T-helper 2 cell treated with Interferon-gamma antibody and Interleukin-4, amounts not matched to agents 5 μg/mL and 100 μg/mL, for 36 hours (primary cell): Measurements from ENCODE around the gene SIRPA.
"Not testable (repeated sequence)": the region's sequence is repeated elsewhere in the genome, so short reads cannot be mapped to it uniquely, and the experiment has no call there.

Experiments used
- DNase-seq: peaks from one replicate; pipeline ENCODE4 v3.0.0; 2021; ENCODE audit warnings: low spot score
- H3K27ac Mint-ChIP-seq: one replicate; pipeline ENCODE4 v1.8.0; 2021; ENCODE audit warnings: mild to moderate bottlenecking, mixed read lengths
- H3K27me3 Mint-ChIP-seq: one replicate; pipeline ENCODE4 v1.8.0; 2021; ENCODE audit warnings: low read depth, mixed read lengths
- H3K36me3 Mint-ChIP-seq: one replicate; pipeline ENCODE4 v1.8.0; 2021; ENCODE audit warnings: low read depth, mixed read lengths
- H3K4me1 Mint-ChIP-seq: one replicate; pipeline ENCODE4 v1.8.0; 2021; ENCODE audit warnings: low read depth, mixed read lengths
- H3K4me3 Mint-ChIP-seq: one replicate; pipeline ENCODE4 v1.8.0; 2022; ENCODE audit warnings: mild to moderate bottlenecking, moderate library complexity, mixed read lengths
- H3K9me3 Mint-ChIP-seq: one replicate; pipeline ENCODE4 v1.8.0; 2021; ENCODE audit warnings: mixed read lengths

Gene SIRPA

GRCh38 chr20:1899241-1899525 is 4.0 kb downstream of the SIRPA start:
- H3K27me3 Mint-ChIP-seq = peaks cover 42% of the 10 kb centered on the region
- H3K27ac Mint-ChIP-seq = no peak overlapping the region
- H3K4me3 Mint-ChIP-seq = no peak overlapping the region
- H3K9me3 Mint-ChIP-seq = no peaks in the 10 kb centered on the region
- no peak for DNase-seq
- no peaks in the 10 kb centered on the region for H3K36me3 Mint-ChIP-seq
- no peaks in the 10 kb centered on the region for H3K4me1 Mint-ChIP-seq

- peaks cover 40% of the 10 kb centered on the region for H3K27me3 Mint-ChIP-seq
- no peak for DNase-seq
- no peak overlapping the region for H3K27ac Mint-ChIP-seq
- no peaks in the 10 kb centered on the region for H3K9me3 Mint-ChIP-seq
- no peaks in the 10 kb centered on the region for H3K36me3 Mint-ChIP-seq
- H3K4me3 Mint-ChIP-seq = no peak overlapping the region
- H3K4me1 Mint-ChIP-seq = no peaks in the 10 kb centered on the region
Observed at GRCh38 chr20:1900321-1900801, 5.2 kb downstream of the SIRPA start.

- Mint-ChIP-seq H3K4me3 (no peak overlapping the region), H3K4me1 (peaks cover 1% of the 10 kb centered on the region), H3K36me3 (no peaks in the 10 kb centered on the region), H3K27ac (no peak overlapping the region), H3K27me3 (peaks cover 27% of the 10 kb centered on the region), H3K9me3 (no peaks in the 10 kb centered on the region)
- DNase-seq = no peak
Observed at GRCh38 chr20:1901704-1902103, 6.5 kb downstream of the SIRPA start.

GRCh38 chr20:1902188-1902587 is 7.0 kb downstream of the SIRPA start:
- peaks cover 1% of the 10 kb centered on the region for H3K4me1 Mint-ChIP-seq
- H3K36me3 Mint-ChIP-seq = no peaks in the 10 kb centered on the region
- peaks cover 22% of the 10 kb centered on the region for H3K27me3 Mint-ChIP-seq
- H3K27ac Mint-ChIP-seq = no peak overlapping the region
- H3K9me3 Mint-ChIP-seq = no peaks in the 10 kb centered on the region
- H3K4me3 Mint-ChIP-seq = no peak overlapping the region
- DNase-seq = no peak

- H3K4me1 Mint-ChIP-seq = peaks cover 1% of the 10 kb centered on the region
- no peak overlapping the region for H3K4me3 Mint-ChIP-seq
- H3K27ac Mint-ChIP-seq = no peak overlapping the region
- DNase-seq = no peak
- peaks cover 12% of the 10 kb centered on the region for H3K27me3 Mint-ChIP-seq
- no peaks in the 10 kb centered on the region for H3K9me3 Mint-ChIP-seq
- no peaks in the 10 kb centered on the region for H3K36me3 Mint-ChIP-seq
Observed at GRCh38 chr20:1904135-1904534, 8.9 kb downstream of the SIRPA start.

GRCh38 chr20:1905009-1905408 is 9.8 kb downstream of the SIRPA start:
- Mint-ChIP-seq H3K27me3 (peaks cover 6% of the 10 kb centered on the region), H3K9me3 (no peaks in the 10 kb centered on the region), H3K4me1 (peaks cover 1% of the 10 kb centered on the region), H3K4me3 (no peak overlapping the region), H3K36me3 (no peaks in the 10 kb centered on the region), H3K27ac (no peak overlapping the region)
- DNase-seq = no peak

- Mint-ChIP-seq H3K27me3 (peaks cover 6% of the 10 kb centered on the region), H3K27ac (no peak overlapping the region), H3K4me3 (no peak overlapping the region), H3K9me3 (no peaks in the 10 kb centered on the region), H3K36me3 (no peaks in the 10 kb centered on the region), H3K4me1 (peaks cover 1% of the 10 kb centered on the region)
- no peak for DNase-seq
Observed at GRCh38 chr20:1905693-1906092, 10.5 kb downstream of the SIRPA start.

- no peaks in the 10 kb centered on the region for H3K36me3 Mint-ChIP-seq
- H3K9me3 Mint-ChIP-seq = no peaks in the 10 kb centered on the region
- H3K27me3 Mint-ChIP-seq = peaks cover 6% of the 10 kb centered on the region
- H3K4me1 Mint-ChIP-seq = peaks cover 1% of the 10 kb centered on the region
- no peak overlapping the region for H3K4me3 Mint-ChIP-seq
- no peak overlapping the region for H3K27ac Mint-ChIP-seq
- no peak for DNase-seq
Observed at GRCh38 chr20:1906361-1907051, 11.3 kb downstream of the SIRPA start.

GRCh38 chr20:1907586-1907985 is 12.4 kb downstream of the SIRPA start:
- no peaks in the 10 kb centered on the region for H3K9me3 Mint-ChIP-seq
- no peaks in the 10 kb centered on the region for H3K36me3 Mint-ChIP-seq
- peaks cover 1% of the 10 kb centered on the region for H3K4me1 Mint-ChIP-seq
- no peak overlapping the region for H3K4me3 Mint-ChIP-seq
- H3K27ac Mint-ChIP-seq = no peak overlapping the region
- no peak for DNase-seq
- H3K27me3 Mint-ChIP-seq = peaks cover 6% of the 10 kb centered on the region

- no peak overlapping the region for H3K27ac Mint-ChIP-seq
- peaks cover 1% of the 10 kb centered on the region for H3K4me1 Mint-ChIP-seq
- no peak for DNase-seq
- peaks cover 6% of the 10 kb centered on the region for H3K27me3 Mint-ChIP-seq
- H3K4me3 Mint-ChIP-seq = no peak overlapping the region
- no peaks in the 10 kb centered on the region for H3K36me3 Mint-ChIP-seq
- H3K9me3 Mint-ChIP-seq = no peaks in the 10 kb centered on the region
Observed at GRCh38 chr20:1908191-1908590, 13.0 kb downstream of the SIRPA start.

GRCh38 chr20:1909097-1909496 is 13.9 kb downstream of the SIRPA start:
- H3K9me3 Mint-ChIP-seq = no peaks in the 10 kb centered on the region
- no peak overlapping the region for H3K27ac Mint-ChIP-seq
- H3K27me3 Mint-ChIP-seq = peaks cover 6% of the 10 kb centered on the region
- peaks cover 1% of the 10 kb centered on the region for H3K4me1 Mint-ChIP-seq
- no peak for DNase-seq
- no peaks in the 10 kb centered on the region for H3K36me3 Mint-ChIP-seq
- H3K4me3 Mint-ChIP-seq = no peak overlapping the region

- Mint-ChIP-seq H3K4me1 (peaks cover 1% of the 10 kb centered on the region), H3K4me3 (no peak overlapping the region), H3K9me3 (no peaks in the 10 kb centered on the region), H3K27me3 (peaks cover 6% of the 10 kb centered on the region), H3K27ac (no peak overlapping the region), H3K36me3 (no peaks in the 10 kb centered on the region)
- DNase-seq = no peak
Observed at GRCh38 chr20:1911536-1911935, 16.3 kb downstream of the SIRPA start.

- Mint-ChIP-seq H3K27ac (no peak overlapping the region), H3K27me3 (peaks cover 6% of the 10 kb centered on the region), H3K9me3 (no peaks in the 10 kb centered on the region), H3K4me3 (no peak overlapping the region), H3K4me1 (no peaks in the 10 kb centered on the region), H3K36me3 (no peaks in the 10 kb centered on the region)
- DNase-seq = no peak
Observed at GRCh38 chr20:1912053-1912452, 16.8 kb downstream of the SIRPA start.

- peaks cover 6% of the 10 kb centered on the region for H3K27me3 Mint-ChIP-seq
- H3K9me3 Mint-ChIP-seq = no peaks in the 10 kb centered on the region
- no peaks in the 10 kb centered on the region for H3K36me3 Mint-ChIP-seq
- no peak for DNase-seq
- H3K4me1 Mint-ChIP-seq = no peaks in the 10 kb centered on the region
- H3K4me3 Mint-ChIP-seq = no peak overlapping the region
- no peak overlapping the region for H3K27ac Mint-ChIP-seq
Observed at GRCh38 chr20:1912646-1913045, 17.4 kb downstream of the SIRPA start.

GRCh38 chr20:1915233-1915632 is 20.0 kb downstream of the SIRPA start:
- not testable (repeated sequence) for H3K9me3 Mint-ChIP-seq, H3K27ac Mint-ChIP-seq, H3K4me3 Mint-ChIP-seq, DNase-seq, H3K27me3 Mint-ChIP-seq, H3K4me1 Mint-ChIP-seq, H3K36me3 Mint-ChIP-seq
